Neural cell (in vitro differentiated cells): Measurements from ENCODE around the gene ENGASE. TPM values are rescaled to one million over a fixed set of nuclear protein-coding genes. Genes with fewer than 3 reads are reported as not detected.

ENCODE experiments used
- H2AFZ ChIP-seq: fragments of 200-600, 300-800 bp; sonication (generic), shearing (Covaris generic); 2 replicates; pipeline ENCODE4 v1.6.0; 2014; ENCODE audit warnings: low read depth, mild to moderate bottlenecking, antibody characterized with exemption, low read length, moderate library complexity
- H3F3A ChIP-seq: fragments of 200-600 bp; shearing (Covaris generic); 2 replicates; pipeline ENCODE4 v1.6.1; 2016; ENCODE audit warnings: mild to moderate bottlenecking, moderate library complexity, mixed read lengths, antibody characterized with exemption, low read length; ENCODE audit not compliant: insufficient read depth, poor library complexity, severe bottlenecking
- H3K27ac ChIP-seq: fragments of 200-600, 300-800 bp; sonication (generic), shearing (Covaris generic); 2 replicates; pipeline ENCODE4 v1.5.1; 2014; ENCODE audit warnings: mild to moderate bottlenecking, low read length, moderate library complexity
- H3K27me3 ChIP-seq: fragments of 300-800, 200-600 bp; sonication (generic), shearing (Covaris generic); 2 replicates; pipeline ENCODE4 v1.6.0; 2014; ENCODE audit warnings: mild to moderate bottlenecking, low read depth, low read length, moderate library complexity; ENCODE audit not compliant: insufficient read depth
- H3K36me3 ChIP-seq: fragments of 300-800, 200-600 bp; sonication (generic), shearing (Covaris generic); 2 replicates; pipeline ENCODE4 v1.5.1; 2014; ENCODE audit warnings: mild to moderate bottlenecking, antibody characterized with exemption, low read length, moderate library complexity; ENCODE audit not compliant: insufficient read depth
- H3K4me2 ChIP-seq: fragments of 300-800, 200-600 bp; sonication (generic), shearing (Covaris generic); 2 replicates; pipeline ENCODE4 v1.6.0; 2014; ENCODE audit warnings: mild to moderate bottlenecking, low read length
- H3K4me3 ChIP-seq: fragments of 300-800, 200-600 bp; sonication (generic), shearing (Covaris generic); 2 replicates; pipeline ENCODE4 v1.5.1; 2014; ENCODE audit warnings: mild to moderate bottlenecking, low read length, moderate library complexity
- H3K79me2 ChIP-seq: fragments of 200-600 bp; shearing (Covaris generic); replicated peaks from 2 replicates; pipeline ENCODE4 v1.6.0; 2014; ENCODE audit warnings: mild to moderate bottlenecking, low read length, moderate library complexity; ENCODE audit not compliant: insufficient read depth
- H3K9ac ChIP-seq: fragments of 300-800, 200-600 bp; sonication (generic), shearing (Covaris generic); 2 replicates; pipeline ENCODE4 v1.6.1; 2016; ENCODE audit warnings: mild to moderate bottlenecking, low read length, mixed read lengths
- H3K9me2 ChIP-seq: fragments of 200-600 bp; shearing (Covaris generic); 2 replicates; pipeline ENCODE4 v1.6.1; 2016; ENCODE audit warnings: mild to moderate bottlenecking, low read length, mixed read lengths; ENCODE audit not compliant: insufficient read depth
- H3K9me3 ChIP-seq: fragments of 200-600, 300-800 bp; sonication (generic), shearing (Covaris generic); 2 replicates; pipeline ENCODE4 v1.6.1; 2016; ENCODE audit warnings: mild to moderate bottlenecking, mixed run types, low read length, moderate library complexity, mixed read lengths
- H4K20me1 ChIP-seq: fragments of 200-600 bp; shearing (Covaris generic); 2 replicates; pipeline ENCODE4 v1.6.1; 2016; ENCODE audit warnings: mild to moderate bottlenecking, mixed run types; ENCODE audit not compliant: insufficient read depth
- EP300 ChIP-seq: fragments of 450-650 bp; conservative IDR thresholded peaks from 2 replicates; pipeline ENCODE4 v1.6.1; 2014; ENCODE audit warnings: antibody characterized with exemption, mild to moderate bottlenecking, moderate library complexity; ENCODE audit not compliant: poor library complexity, severe bottlenecking
- EZH2 ChIP-seq: fragments of 200-600, 300-800 bp; shearing (Covaris generic), sonication (generic); IDR thresholded peaks from 2 replicates; pipeline ENCODE4 v1.6.1; 2014; ENCODE audit warnings: antibody characterized with exemption, low read length, borderline replicate concordance, mild to moderate bottlenecking; ENCODE audit not compliant: insufficient read depth, poor library complexity, severe bottlenecking
- MXI1 ChIP-seq: fragments of 450-650 bp; conservative IDR thresholded peaks from 2 replicates; pipeline ENCODE4 v1.6.1; 2014; ENCODE audit warnings: antibody characterized with exemption, mild to moderate bottlenecking; ENCODE audit not compliant: poor library complexity, severe bottlenecking
- POLR2AphosphoS5 ChIP-seq: IDR thresholded peaks from 2 replicates; pipeline ENCODE4 v1.6.1; 2012
- RAD21 ChIP-seq: fragments of 450-650 bp; conservative IDR thresholded peaks from 2 replicates; pipeline ENCODE4 v1.6.1; 2014; ENCODE audit warnings: antibody characterized with exemption, mild to moderate bottlenecking, moderate library complexity
- SMC3 ChIP-seq: fragments of 450-650 bp; conservative IDR thresholded peaks from 2 replicates; pipeline ENCODE4 v1.6.1; 2014; ENCODE audit warnings: antibody characterized with exemption, mild to moderate bottlenecking, moderate library complexity; ENCODE audit not compliant: poor library complexity
- TAF1 ChIP-seq: IDR thresholded peaks from 2 replicates; pipeline ENCODE4 v1.6.1; 2012; ENCODE audit warnings: low read depth
- polyA plus RNA-seq: library from polyadenylated mRNA; depleted of rRNA; stranded (reverse); fragments of >200 nt; gene quantifications from 2 replicates; pipeline ENCODE4 v1.2.3, GENCODE V29; 2014
- TF ChIP-seq, protein P1 (sequence below): IDR thresholded peaks from 2 replicates; pipeline ENCODE4 v1.6.1; 2012; ENCODE audit warnings: borderline replicate concordance
- TF ChIP-seq, protein P2 (sequence below): fragments of 450-650 bp; IDR thresholded peaks from 2 replicates; pipeline ENCODE4 v1.5.1; 2014; ENCODE audit warnings: antibody characterized with exemption, mild to moderate bottlenecking, moderate library complexity; ENCODE audit not compliant: poor library complexity, severe bottlenecking

Gene ENGASE
- polyA plus RNA-seq, 1 donor from 2014 or later = 13.0 TPM

DNA sequence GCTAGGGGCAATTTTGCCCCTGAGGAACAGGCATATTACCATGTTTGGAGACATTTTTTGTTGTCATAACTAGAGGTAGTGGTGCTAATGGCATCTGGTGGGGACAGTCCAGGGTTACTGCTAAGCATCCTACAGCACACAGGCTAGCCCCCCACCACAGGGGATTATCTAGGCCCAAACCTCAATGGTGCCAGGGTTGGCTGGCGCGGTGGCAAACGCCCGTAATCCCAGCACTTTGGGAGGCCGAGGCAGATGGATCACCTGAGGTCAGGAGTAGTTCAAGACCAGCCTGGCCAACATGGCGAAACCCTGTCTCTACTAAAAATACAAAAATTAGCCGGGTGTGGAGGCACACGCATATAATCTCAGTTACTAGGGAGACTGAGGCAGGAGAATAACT is 35.5 kb upstream of the ENGASE start:
- Histone ChIP-seq H3K4me2 (no peak overlapping the region), H3K36me3 (no peaks in the 10 kb centered on the region), H3K9me3 (no peaks in the 10 kb centered on the region), H3F3A (no peaks in the 10 kb centered on the region), H2AFZ (no peak overlapping the region), H3K27ac (no peak overlapping the region), H3K79me2 (no peaks in the 10 kb centered on the region), H3K27me3 (no peaks in the 10 kb centered on the region), H3K9me2 (no peaks in the 10 kb centered on the region), H3K4me3 (no peak overlapping the region), H3K9ac (no peak overlapping the region), H4K20me1 (no peaks in the 10 kb centered on the region)
- TF ChIP-seq EP300 (no peak), RAD21 (no peak), TAF1 (no peak), SMC3 (no peak), EZH2 (no peak), MXI1 (no peak), POLR2AphosphoS5 (no peak)
- TF ChIP-seq, protein P1, sequence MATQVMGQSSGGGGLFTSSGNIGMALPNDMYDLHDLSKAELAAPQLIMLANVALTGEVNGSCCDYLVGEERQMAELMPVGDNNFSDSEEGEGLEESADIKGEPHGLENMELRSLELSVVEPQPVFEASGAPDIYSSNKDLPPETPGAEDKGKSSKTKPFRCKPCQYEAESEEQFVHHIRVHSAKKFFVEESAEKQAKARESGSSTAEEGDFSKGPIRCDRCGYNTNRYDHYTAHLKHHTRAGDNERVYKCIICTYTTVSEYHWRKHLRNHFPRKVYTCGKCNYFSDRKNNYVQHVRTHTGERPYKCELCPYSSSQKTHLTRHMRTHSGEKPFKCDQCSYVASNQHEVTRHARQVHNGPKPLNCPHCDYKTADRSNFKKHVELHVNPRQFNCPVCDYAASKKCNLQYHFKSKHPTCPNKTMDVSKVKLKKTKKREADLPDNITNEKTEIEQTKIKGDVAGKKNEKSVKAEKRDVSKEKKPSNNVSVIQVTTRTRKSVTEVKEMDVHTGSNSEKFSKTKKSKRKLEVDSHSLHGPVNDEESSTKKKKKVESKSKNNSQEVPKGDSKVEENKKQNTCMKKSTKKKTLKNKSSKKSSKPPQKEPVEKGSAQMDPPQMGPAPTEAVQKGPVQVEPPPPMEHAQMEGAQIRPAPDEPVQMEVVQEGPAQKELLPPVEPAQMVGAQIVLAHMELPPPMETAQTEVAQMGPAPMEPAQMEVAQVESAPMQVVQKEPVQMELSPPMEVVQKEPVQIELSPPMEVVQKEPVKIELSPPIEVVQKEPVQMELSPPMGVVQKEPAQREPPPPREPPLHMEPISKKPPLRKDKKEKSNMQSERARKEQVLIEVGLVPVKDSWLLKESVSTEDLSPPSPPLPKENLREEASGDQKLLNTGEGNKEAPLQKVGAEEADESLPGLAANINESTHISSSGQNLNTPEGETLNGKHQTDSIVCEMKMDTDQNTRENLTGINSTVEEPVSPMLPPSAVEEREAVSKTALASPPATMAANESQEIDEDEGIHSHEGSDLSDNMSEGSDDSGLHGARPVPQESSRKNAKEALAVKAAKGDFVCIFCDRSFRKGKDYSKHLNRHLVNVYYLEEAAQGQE = no peak
- TF ChIP-seq, protein P2, sequence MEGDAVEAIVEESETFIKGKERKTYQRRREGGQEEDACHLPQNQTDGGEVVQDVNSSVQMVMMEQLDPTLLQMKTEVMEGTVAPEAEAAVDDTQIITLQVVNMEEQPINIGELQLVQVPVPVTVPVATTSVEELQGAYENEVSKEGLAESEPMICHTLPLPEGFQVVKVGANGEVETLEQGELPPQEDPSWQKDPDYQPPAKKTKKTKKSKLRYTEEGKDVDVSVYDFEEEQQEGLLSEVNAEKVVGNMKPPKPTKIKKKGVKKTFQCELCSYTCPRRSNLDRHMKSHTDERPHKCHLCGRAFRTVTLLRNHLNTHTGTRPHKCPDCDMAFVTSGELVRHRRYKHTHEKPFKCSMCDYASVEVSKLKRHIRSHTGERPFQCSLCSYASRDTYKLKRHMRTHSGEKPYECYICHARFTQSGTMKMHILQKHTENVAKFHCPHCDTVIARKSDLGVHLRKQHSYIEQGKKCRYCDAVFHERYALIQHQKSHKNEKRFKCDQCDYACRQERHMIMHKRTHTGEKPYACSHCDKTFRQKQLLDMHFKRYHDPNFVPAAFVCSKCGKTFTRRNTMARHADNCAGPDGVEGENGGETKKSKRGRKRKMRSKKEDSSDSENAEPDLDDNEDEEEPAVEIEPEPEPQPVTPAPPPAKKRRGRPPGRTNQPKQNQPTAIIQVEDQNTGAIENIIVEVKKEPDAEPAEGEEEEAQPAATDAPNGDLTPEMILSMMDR = no peak

DNA sequence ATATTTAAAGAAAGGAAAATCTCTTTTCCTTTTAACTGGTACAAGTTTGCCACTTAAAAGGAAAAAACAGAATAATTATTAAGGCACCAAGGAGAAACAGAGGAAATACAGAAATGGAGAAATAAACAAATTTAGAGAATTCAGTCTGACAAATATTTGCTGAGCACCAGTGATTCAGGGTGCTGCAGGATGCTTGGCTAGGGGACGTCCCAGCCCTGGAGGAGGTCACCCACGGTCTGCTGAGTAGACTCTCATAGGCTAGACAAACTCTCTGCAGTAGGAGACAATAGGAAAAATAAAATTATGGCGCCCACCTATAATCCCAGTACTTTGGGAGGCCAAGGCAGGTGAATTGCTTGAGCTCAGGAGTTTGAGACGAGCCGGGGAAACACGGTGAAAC is 34.7 kb upstream of the ENGASE start:
- H3K9me3 ChIP-seq = no peaks in the 10 kb centered on the region
- no peaks in the 10 kb centered on the region for H3K79me2 ChIP-seq
- no peaks in the 10 kb centered on the region for H3K27me3 ChIP-seq
- H3K36me3 ChIP-seq = no peaks in the 10 kb centered on the region
- H3K27ac ChIP-seq = no peak overlapping the region
- no peak overlapping the region for H3K9ac ChIP-seq
- H3K9me2 ChIP-seq = no peaks in the 10 kb centered on the region
- H2AFZ ChIP-seq = no peak overlapping the region
- H3K4me2 ChIP-seq = no peak overlapping the region
- H4K20me1 ChIP-seq = no peaks in the 10 kb centered on the region
- TF ChIP-seq EZH2 (no peak), TAF1 (no peak), EP300 (no peak), MXI1 (no peak), RAD21 (no peak), POLR2AphosphoS5 (no peak)
- TF ChIP-seq, protein P2 = no peak
- TF ChIP-seq, protein P1 = no peak
- H3F3A ChIP-seq = no peaks in the 10 kb centered on the region
- H3K4me3 ChIP-seq = no peak overlapping the region
